NB4 (cell line): Measurements from ENCODE around the gene LSAMP.

Source experiments
- DNase-seq: peaks from one replicate; pipeline ENCODE4 v3.0.0; 2010; ENCODE audit warnings: low read depth
- H3K4me3 ChIP-seq: one replicate; pipeline ENCODE4 v1.5.1; 2011; ENCODE audit warnings: mild to moderate bottlenecking, low read depth, low read length, moderate library complexity
- CTCF ChIP-seq: IDR thresholded peaks from one replicate; pipeline ENCODE4 v1.5.1; 2012; ENCODE audit warnings: low read depth, low read length
- MAX ChIP-seq: IDR thresholded peaks from 2 replicates; pipeline ENCODE4 v1.6.1; 2011; ENCODE audit warnings: low read depth, low read length
- MYC ChIP-seq: IDR thresholded peaks from 2 replicates; pipeline ENCODE4 v1.6.1; 2011; ENCODE audit warnings: low read depth, low read length
- POLR2A ChIP-seq: IDR thresholded peaks from 2 replicates; pipeline ENCODE4 v1.6.1; 2011; ENCODE audit warnings: mild to moderate bottlenecking; ENCODE audit not compliant: insufficient read length; ENCODE audit errors: extremely low read depth

Gene LSAMP

GRCh38 chr3:116425126-116425525 is 20.2 kb downstream of the LSAMP start:
- no peak for DNase-seq
- TF ChIP-seq MAX: no peak
- no peak for TF ChIP-seq CTCF
- no peak for TF ChIP-seq MYC
- TF ChIP-seq POLR2A: no peak
- H3K4me3 ChIP-seq: no peak overlapping the region

- DNase-seq: no peak
- TF ChIP-seq CTCF (no peak), MAX (no peak), MYC (no peak), POLR2A (no peak)
- H3K4me3 ChIP-seq: no peak overlapping the region
Observed at GRCh38 chr3:116423945-116424344, 21.3 kb downstream of the LSAMP start.

- H3K4me3 ChIP-seq: no peak overlapping the region
- DNase-seq: no peak
- TF ChIP-seq CTCF: no peak
- TF ChIP-seq MYC: no peak
- no peak for TF ChIP-seq MAX
- no peak for TF ChIP-seq POLR2A
Observed at GRCh38 chr3:116423374-116423773, 21.9 kb downstream of the LSAMP start.

GRCh38 chr3:116417151-116417550 is 28.1 kb downstream of the LSAMP start:
- TF ChIP-seq POLR2A (no peak), MAX (no peak), MYC (no peak), CTCF (no peak)
- no peak for DNase-seq
- no peak overlapping the region for H3K4me3 ChIP-seq

GRCh38 chr3:116413319-116413718 is 32.0 kb downstream of the LSAMP start:
- DNase-seq: no peak
- H3K4me3 ChIP-seq: no peak overlapping the region
- no peak for TF ChIP-seq MYC
- TF ChIP-seq MAX: no peak
- TF ChIP-seq CTCF: no peak

GRCh38 chr3:116408473-116408872 is 36.8 kb downstream of the LSAMP start:
- TF ChIP-seq POLR2A (no peak), MAX (no peak), MYC (no peak), CTCF (no peak)

More at GRCh38 chr3:116408473-116408872, 36.8 kb downstream of the LSAMP start:
- no peak overlapping the region for H3K4me3 ChIP-seq
- no peak for DNase-seq
